ENCODE data around the gene FREY1.

FREY1 gene

GRCh38 chr11:45906965-45907611 lies at the start of gene FREY1:
Gene FREY1, minus strand, starts transcription at chr11:45907271. Its CDS starts 26 bp downstream, at chr11:45907245.
- DNase-seq (ENCODE audit: low spot score): no peak

GRCh38 chr11:45949992-45950407 lies 42.9 kb upstream of the FREY1 start:
- DNase-seq (ENCODE audit: low spot score): no peak

GRCh38 chr11:45948356-45948755 lies 41.3 kb upstream of the FREY1 start:
- DNase-seq (ENCODE audit: low spot score): no peak

- no peak for DNase-seq (ENCODE audit: low spot score)
Measured at GRCh38 chr11:45947885-45948284, 40.8 kb upstream of the FREY1 start.

- DNase-seq (ENCODE audit: low spot score): no peak
Measured at GRCh38 chr11:45945397-45945999, 38.4 kb upstream of the FREY1 start.

GRCh38 chr11:45942381-45942780 lies 35.3 kb upstream of the FREY1 start:
- no peak for DNase-seq (ENCODE audit: low spot score)

- DNase-seq (ENCODE audit: low spot score): no peak
Measured at GRCh38 chr11:45941285-45941684, 34.2 kb upstream of the FREY1 start.

- no peak for DNase-seq (ENCODE audit: low spot score)
Measured at GRCh38 chr11:45939836-45940235, 32.8 kb upstream of the FREY1 start.

GRCh38 chr11:45937916-45938315 lies 30.8 kb upstream of the FREY1 start:
- DNase-seq (ENCODE audit: low spot score): no peak

GRCh38 chr11:45936511-45937054 lies 29.5 kb upstream of the FREY1 start:
- DNase-seq (ENCODE audit: low spot score): no peak

- no peak for DNase-seq (ENCODE audit: low spot score)
Measured at GRCh38 chr11:45935349-45936064, 28.4 kb upstream of the FREY1 start.

GRCh38 chr11:45934580-45935318 lies 27.7 kb upstream of the FREY1 start:
- DNase-seq (ENCODE audit: low spot score): no peak

- no peak for DNase-seq (ENCODE audit: low spot score)
Measured at GRCh38 chr11:45933846-45934579, 26.9 kb upstream of the FREY1 start.

GRCh38 chr11:45933131-45933831 lies 26.2 kb upstream of the FREY1 start:
- DNase-seq (ENCODE audit: low spot score): no peak

- no peak for DNase-seq (ENCODE audit: low spot score)
Measured at GRCh38 chr11:45932217-45932616, 25.1 kb upstream of the FREY1 start.

GRCh38 chr11:45931739-45932138 lies 24.7 kb upstream of the FREY1 start:
- DNase-seq (ENCODE audit: low spot score): no peak

GRCh38 chr11:45930951-45931570 lies 24.0 kb upstream of the FREY1 start:
- no peak for DNase-seq (ENCODE audit: low spot score)

GRCh38 chr11:45930031-45930794 lies 23.1 kb upstream of the FREY1 start:
- DNase-seq (ENCODE audit: low spot score): peak; percentile 54

GRCh38 chr11:45929486-45930030 lies 22.5 kb upstream of the FREY1 start:
- peak; percentile 15 for DNase-seq (ENCODE audit: low spot score)
